Panc1 (cell line): ENCODE measurements around the gene AKAP7. TPM values are rescaled to one million over a fixed set of nuclear protein-coding genes. Genes with fewer than 3 reads are reported as not detected.

Experiments used
- ATAC-seq: fragments of 200-7000 bp; cut with Tn5 transposase; 2 replicates; pipeline ENCODE4 v1.9.1; 2020; ENCODE audit warnings: mild to moderate bottlenecking, moderate library complexity
- BruUV-seq: library from RNA; stranded (reverse); fragments of 400-500 nt; replicated peaks from 2 replicates; lab custom pipeline; 2021; lab: Mats Ljungman, UMichigan
- CTCF ChIA-PET: fragments of 300-600 bp; sonication (Branson Sonifier 250); formaldehyde crosslinking; loops from one replicate; lab custom pipeline; 2022; ENCODE audit warnings: antibody characterized with exemption; lab: Charles Lee
- POLR2A ChIA-PET: fragments of 300-600 bp; sonication (Branson Sonifier 250); formaldehyde crosslinking; loops from one replicate; lab custom pipeline; 2022; ENCODE audit warnings: antibody characterized with exemption; lab: Charles Lee
- DNase-seq: peaks from one replicate; pipeline ENCODE4 v3.0.0-alpha.2; 2010; ENCODE audit warnings: low read depth, low spot score
- H3K27ac ChIP-seq: 2 replicates; pipeline ENCODE4 v1.5.1; 2011; ENCODE audit warnings: mild to moderate bottlenecking, low read length, inconsistent platforms
- H3K27me3 ChIP-seq: fragments of 200-500 bp; sonication (Bioruptor generic); 2 replicates; pipeline ENCODE4 v1.6.0; 2014; ENCODE audit warnings: low read length, inconsistent platforms; ENCODE audit not compliant: control insufficient read depth, insufficient read depth
- H3K36me3 ChIP-seq: fragments of 200-500 bp; sonication (Bioruptor generic); 2 replicates; pipeline ENCODE4 v1.5.1; 2014; ENCODE audit warnings: inconsistent platforms, mild to moderate bottlenecking, low read length, moderate library complexity; ENCODE audit not compliant: control insufficient read depth, insufficient read depth
- H3K4me1 ChIP-seq: 2 replicates; pipeline ENCODE4 v1.5.1; 2011; ENCODE audit warnings: inconsistent platforms, mild to moderate bottlenecking, low read length, moderate library complexity; ENCODE audit not compliant: control insufficient read depth, insufficient read depth
- H3K4me3 ChIP-seq, 2 experiments: 2 replicates each; pipeline ENCODE4 v1.5.1; 2011 to 2012; ENCODE audit warnings: low read depth in 2 of 2, low read length in 2 of 2, mild to moderate bottlenecking in 2 of 2, inconsistent platforms in 1 of 2, moderate library complexity in 1 of 2
- H3K9me3 ChIP-seq: fragments of 200-500 bp; sonication (Bioruptor generic); 2 replicates; pipeline ENCODE4 v1.5.1; 2014; ENCODE audit warnings: low read depth, mild to moderate bottlenecking, inconsistent platforms, low read length, moderate library complexity; ENCODE audit not compliant: control insufficient read depth, insufficient read depth
- POLR2AphosphoS5 ChIP-seq: IDR thresholded peaks from 2 replicates; pipeline ENCODE4 v1.6.1; 2012; ENCODE audit warnings: mild to moderate bottlenecking, low read depth, low read length, moderate library complexity
- SIN3A ChIP-seq: IDR thresholded peaks from 2 replicates; pipeline ENCODE4 v1.6.1; 2012; ENCODE audit warnings: low read depth, mild to moderate bottlenecking, low read length, moderate library complexity, borderline replicate concordance; ENCODE audit not compliant: insufficient read depth
- TCF7L2 ChIP-seq: IDR thresholded peaks from 2 replicates; pipeline ENCODE4 v1.6.1; 2011; ENCODE audit warnings: mild to moderate bottlenecking, low read depth, low read length, inconsistent platforms
- in situ Hi-C: cut with HindIII; loops from 2 replicates; pipeline ENCODE4 v1.10.0; 2016; ENCODE audit warnings: low sequenced_read_pairs, low pct_unique_long_range_greater_than_20kb
- intact Hi-C: fragments of 100-400 bp; cut with micrococcal nuclease; formaldehyde crosslinking; loops from one replicate; pipeline ENCODE4 v1.10.0; 2022; ENCODE audit not compliant: unreplicated experiment
- total RNA-seq: library from RNA; stranded (reverse); gene quantifications from one replicate; pipeline ENCODE4 v1.2.1, GENCODE V29; 2021; ENCODE audit not compliant: unreplicated experiment
- TF ChIP-seq, protein P1 (sequence below): fragments of 450-650 bp; IDR thresholded peaks from 2 replicates; pipeline ENCODE4 v1.5.1; 2017; ENCODE audit warnings: mild to moderate bottlenecking
- TF ChIP-seq, protein P2 (sequence below), 2 experiments: IDR thresholded peaks; 2 replicates each; pipeline ENCODE4 v1.6.1; 2011 to 2012; ENCODE audit warnings: low read depth in 2 of 2, control low read depth in 1 of 2, low read length in 1 of 2, mild to moderate bottlenecking in 1 of 2, moderate library complexity in 1 of 2; ENCODE audit not compliant: insufficient read depth in 1 of 2

The AKAP7 gene
- total RNA-seq, 1 experiment from 2014 or later, result 3.2 TPM

DNA sequence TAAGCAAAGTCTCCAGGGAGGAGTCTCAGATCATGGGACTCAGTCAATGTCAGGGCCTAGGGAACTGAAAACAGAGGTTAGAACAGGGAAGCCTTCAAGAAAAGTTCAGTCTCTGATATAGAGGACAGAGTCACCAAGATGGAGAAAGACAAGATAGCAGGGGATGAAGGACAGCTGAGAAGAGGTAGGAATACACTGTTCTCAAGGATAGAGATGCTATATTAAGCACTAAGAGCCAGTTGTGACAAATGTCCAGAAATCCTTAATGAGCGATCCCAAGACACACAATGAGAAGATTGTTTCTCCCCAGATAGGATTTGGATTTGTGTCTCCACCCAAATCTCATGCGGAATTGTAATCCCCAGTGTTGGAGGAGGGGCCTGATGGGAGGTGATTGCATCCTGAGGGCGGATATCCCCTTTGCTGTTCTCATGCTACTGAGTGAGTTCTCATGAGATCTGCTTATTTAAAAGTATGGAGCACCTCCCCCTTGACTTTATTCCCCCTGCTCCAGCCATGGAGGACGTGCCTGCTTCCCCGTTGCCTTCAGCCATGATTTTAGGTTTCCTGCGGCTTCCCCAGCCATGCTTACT is 168.2 kb downstream of the AKAP7 start:
- in situ Hi-C loops (no loop called here), intact Hi-C loops (no loop called here)
- Histone ChIP-seq H3K36me3 (no peaks in the 10 kb centered on the region), H3K4me3 (no peak overlapping the region), H3K27me3 (peaks cover 2% of the 10 kb centered on the region; the same call in 1 of the 2 replicates), H3K27ac (no peak overlapping the region), H3K4me1 (no peaks in the 10 kb centered on the region), H3K9me3 (no peaks in the 10 kb centered on the region)
- no peak for TF ChIP-seq TCF7L2
- TF ChIP-seq, protein P1, sequence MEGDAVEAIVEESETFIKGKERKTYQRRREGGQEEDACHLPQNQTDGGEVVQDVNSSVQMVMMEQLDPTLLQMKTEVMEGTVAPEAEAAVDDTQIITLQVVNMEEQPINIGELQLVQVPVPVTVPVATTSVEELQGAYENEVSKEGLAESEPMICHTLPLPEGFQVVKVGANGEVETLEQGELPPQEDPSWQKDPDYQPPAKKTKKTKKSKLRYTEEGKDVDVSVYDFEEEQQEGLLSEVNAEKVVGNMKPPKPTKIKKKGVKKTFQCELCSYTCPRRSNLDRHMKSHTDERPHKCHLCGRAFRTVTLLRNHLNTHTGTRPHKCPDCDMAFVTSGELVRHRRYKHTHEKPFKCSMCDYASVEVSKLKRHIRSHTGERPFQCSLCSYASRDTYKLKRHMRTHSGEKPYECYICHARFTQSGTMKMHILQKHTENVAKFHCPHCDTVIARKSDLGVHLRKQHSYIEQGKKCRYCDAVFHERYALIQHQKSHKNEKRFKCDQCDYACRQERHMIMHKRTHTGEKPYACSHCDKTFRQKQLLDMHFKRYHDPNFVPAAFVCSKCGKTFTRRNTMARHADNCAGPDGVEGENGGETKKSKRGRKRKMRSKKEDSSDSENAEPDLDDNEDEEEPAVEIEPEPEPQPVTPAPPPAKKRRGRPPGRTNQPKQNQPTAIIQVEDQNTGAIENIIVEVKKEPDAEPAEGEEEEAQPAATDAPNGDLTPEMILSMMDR, result no peak
- TF ChIP-seq SIN3A, result no peak
- TF ChIP-seq, protein P2, sequence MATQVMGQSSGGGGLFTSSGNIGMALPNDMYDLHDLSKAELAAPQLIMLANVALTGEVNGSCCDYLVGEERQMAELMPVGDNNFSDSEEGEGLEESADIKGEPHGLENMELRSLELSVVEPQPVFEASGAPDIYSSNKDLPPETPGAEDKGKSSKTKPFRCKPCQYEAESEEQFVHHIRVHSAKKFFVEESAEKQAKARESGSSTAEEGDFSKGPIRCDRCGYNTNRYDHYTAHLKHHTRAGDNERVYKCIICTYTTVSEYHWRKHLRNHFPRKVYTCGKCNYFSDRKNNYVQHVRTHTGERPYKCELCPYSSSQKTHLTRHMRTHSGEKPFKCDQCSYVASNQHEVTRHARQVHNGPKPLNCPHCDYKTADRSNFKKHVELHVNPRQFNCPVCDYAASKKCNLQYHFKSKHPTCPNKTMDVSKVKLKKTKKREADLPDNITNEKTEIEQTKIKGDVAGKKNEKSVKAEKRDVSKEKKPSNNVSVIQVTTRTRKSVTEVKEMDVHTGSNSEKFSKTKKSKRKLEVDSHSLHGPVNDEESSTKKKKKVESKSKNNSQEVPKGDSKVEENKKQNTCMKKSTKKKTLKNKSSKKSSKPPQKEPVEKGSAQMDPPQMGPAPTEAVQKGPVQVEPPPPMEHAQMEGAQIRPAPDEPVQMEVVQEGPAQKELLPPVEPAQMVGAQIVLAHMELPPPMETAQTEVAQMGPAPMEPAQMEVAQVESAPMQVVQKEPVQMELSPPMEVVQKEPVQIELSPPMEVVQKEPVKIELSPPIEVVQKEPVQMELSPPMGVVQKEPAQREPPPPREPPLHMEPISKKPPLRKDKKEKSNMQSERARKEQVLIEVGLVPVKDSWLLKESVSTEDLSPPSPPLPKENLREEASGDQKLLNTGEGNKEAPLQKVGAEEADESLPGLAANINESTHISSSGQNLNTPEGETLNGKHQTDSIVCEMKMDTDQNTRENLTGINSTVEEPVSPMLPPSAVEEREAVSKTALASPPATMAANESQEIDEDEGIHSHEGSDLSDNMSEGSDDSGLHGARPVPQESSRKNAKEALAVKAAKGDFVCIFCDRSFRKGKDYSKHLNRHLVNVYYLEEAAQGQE (IDR thresholded peaks at IDR 0.05; ENCODE audit: insufficient read depth in 1 of 2, low read depth in 2 of 2, low read length in 1 of 2), result no peak
- no peak for TF ChIP-seq POLR2AphosphoS5
- POLR2A ChIA-PET, result no interaction called here
- ATAC-seq (no peak), DNase-seq (no peak)
- CTCF ChIA-PET, result no interaction called here
- no TSS peak for BruUV-seq

DNA sequence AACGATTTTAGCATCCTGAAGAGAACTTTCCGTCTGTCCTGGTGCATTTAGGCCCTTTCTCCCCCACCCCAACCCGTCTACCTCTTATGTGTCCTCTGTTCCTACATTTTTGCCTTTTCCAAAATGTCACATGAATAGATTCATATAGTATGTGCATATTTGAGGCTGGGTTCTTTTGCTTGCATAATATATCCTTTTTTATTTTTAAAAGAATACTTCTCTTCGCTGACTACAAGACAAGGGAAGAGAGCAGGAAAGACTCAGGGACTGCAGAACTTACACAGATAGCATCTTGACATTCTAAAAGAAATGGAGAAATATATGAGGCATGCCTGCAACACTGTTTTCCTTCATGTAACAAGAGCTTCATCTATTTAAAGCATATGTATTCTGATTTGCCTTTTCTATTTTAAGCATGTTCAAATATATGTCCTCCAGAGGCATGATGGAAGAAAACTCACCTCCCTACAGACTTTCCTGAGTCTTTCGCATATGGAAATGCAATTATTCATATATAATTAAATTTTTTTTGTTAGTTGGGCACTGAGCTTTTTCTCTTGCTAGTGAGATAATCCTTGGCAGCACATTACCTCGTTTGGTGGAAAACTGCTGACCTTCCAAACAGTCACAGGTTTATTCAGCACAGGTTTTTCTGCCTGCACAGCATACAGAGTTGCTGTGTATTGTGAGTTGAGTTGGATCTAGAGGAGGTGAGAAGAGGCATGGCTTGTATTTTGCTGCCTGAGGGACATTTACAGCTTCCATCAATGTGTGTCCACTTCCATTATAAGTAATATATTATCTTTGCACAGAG is 170.0 kb downstream of the AKAP7 start:
- ATAC-seq (no peak), DNase-seq (no peak)
- TF ChIP-seq, protein P2 (IDR thresholded peaks at IDR 0.05; ENCODE audit: insufficient read depth in 1 of 2, low read depth in 2 of 2, low read length in 1 of 2), result no peak
- no peak for TF ChIP-seq POLR2AphosphoS5
- no peak for TF ChIP-seq TCF7L2
- TF ChIP-seq, protein P1, result no peak
- TF ChIP-seq SIN3A, result no peak
- Histone ChIP-seq H3K4me1 (no peaks in the 10 kb centered on the region), H3K27ac (no peak overlapping the region), H3K36me3 (no peaks in the 10 kb centered on the region), H3K4me3 (no peak overlapping the region), H3K9me3 (no peaks in the 10 kb centered on the region), H3K27me3 (peaks cover 2% of the 10 kb centered on the region; the same call in 1 of the 2 replicates)
- ChIA-PET CTCF (interaction anchor here (0.7 kb wide), 1 partner anchor 1230 kb away, joined by 3 read pairs; no protein-coding TSS in a partner anchor), POLR2A (interaction anchor here (0.6 kb wide), 1 partner anchor 343 kb away, joined by 3 read pairs; no protein-coding TSS in a partner anchor)
- intact Hi-C loops, result no loop called here
- in situ Hi-C loops, result no loop called here
- BruUV-seq, result no TSS peak
